ENCODE measurements around the gene CADM2. TPM values are rescaled to one million over a fixed set of nuclear protein-coding genes. Genes with fewer than 3 reads are reported as not detected.

CADM2 gene
- total RNA-seq, 1 donor from 2014 or later, result 2.9 TPM

- DNase-seq (ENCODE audit: low read depth) (no peak), FAIRE-seq (no peak)
- H3K27me3 Mint-ChIP-seq (ENCODE audit: low read depth, unreplicated experiment), result no peaks in the 10 kb centered on the region
- Histone ChIP-seq H3K4me3 (ENCODE audit: insufficient read depth, low read depth, low read length) (no peak overlapping the region), H3K27me3 (ENCODE audit: insufficient read depth, low read length) (no peaks in the 10 kb centered on the region), H3K79me2 (ENCODE audit: insufficient read depth, low read length) (no peaks in the 10 kb centered on the region), H2AFZ (ENCODE audit: low read depth, low read length) (no peak overlapping the region), H3K27ac (ENCODE audit: low read depth, low read length) (no peak overlapping the region), H3K9me3 (ENCODE audit: insufficient read depth, low read depth, low read length) (no peaks in the 10 kb centered on the region), H3K4me1 (ENCODE audit: insufficient read depth, low read length) (no peaks in the 10 kb centered on the region), H3K9ac (ENCODE audit: low read length) (no peak overlapping the region), H4K20me1 (ENCODE audit: insufficient read depth, low read length) (no peaks in the 10 kb centered on the region), H3K36me3 (ENCODE audit: insufficient read depth, low read length) (no peaks in the 10 kb centered on the region), H3K4me2 (ENCODE audit: low read length) (no peak overlapping the region)
- H3K4me3 Mint-ChIP-seq (ENCODE audit: unreplicated experiment), result no peak overlapping the region
- no peak overlapping the region for H3K27ac Mint-ChIP-seq (ENCODE audit: unreplicated experiment)
- TF ChIP-seq CTCF (IDR thresholded peaks at IDR 0.05; ENCODE audit: insufficient read depth, low read depth, low read length) (no peak), EZH2 (IDR thresholded peaks at IDR 0.05; ENCODE audit: insufficient read depth, low read length) (no peak)
- peaks cover 3% of the 10 kb centered on the region for H3K9me3 Mint-ChIP-seq (ENCODE audit: unreplicated experiment)
- H3K36me3 Mint-ChIP-seq (ENCODE audit: low read depth, unreplicated experiment), result peaks cover 1% of the 10 kb centered on the region
- H3K4me1 Mint-ChIP-seq (ENCODE audit: low read depth, unreplicated experiment), result no peaks in the 10 kb centered on the region
Observed at GRCh38 chr3:86046436-86047136, 1087.8 kb downstream of the CADM2 start.

GRCh38 chr3:86047161-86047560 lies 1088.4 kb downstream of the CADM2 start:
- Histone ChIP-seq H3K4me3 (ENCODE audit: insufficient read depth, low read depth, low read length) (no peak overlapping the region), H3K4me2 (ENCODE audit: low read length) (no peak overlapping the region), H2AFZ (ENCODE audit: low read depth, low read length) (no peak overlapping the region), H3K9me3 (ENCODE audit: insufficient read depth, low read depth, low read length) (no peaks in the 10 kb centered on the region), H3K4me1 (ENCODE audit: insufficient read depth, low read length) (no peaks in the 10 kb centered on the region), H3K79me2 (ENCODE audit: insufficient read depth, low read length) (no peaks in the 10 kb centered on the region), H3K9ac (ENCODE audit: low read length) (no peak overlapping the region), H3K36me3 (ENCODE audit: insufficient read depth, low read length) (no peaks in the 10 kb centered on the region), H3K27me3 (ENCODE audit: insufficient read depth, low read length) (no peaks in the 10 kb centered on the region), H4K20me1 (ENCODE audit: insufficient read depth, low read length) (no peaks in the 10 kb centered on the region), H3K27ac (ENCODE audit: low read depth, low read length) (no peak overlapping the region)
- DNase-seq (ENCODE audit: low read depth) (peak; percentile 1), FAIRE-seq (no peak)
- Mint-ChIP-seq H3K27ac (ENCODE audit: unreplicated experiment) (no peak overlapping the region), H3K4me1 (ENCODE audit: low read depth, unreplicated experiment) (no peaks in the 10 kb centered on the region), H3K4me3 (ENCODE audit: unreplicated experiment) (no peak overlapping the region), H3K36me3 (ENCODE audit: low read depth, unreplicated experiment) (no peaks in the 10 kb centered on the region), H3K9me3 (ENCODE audit: unreplicated experiment) (peaks cover 3% of the 10 kb centered on the region), H3K27me3 (ENCODE audit: low read depth, unreplicated experiment) (no peaks in the 10 kb centered on the region)
- TF ChIP-seq CTCF (IDR thresholded peaks at IDR 0.05; ENCODE audit: insufficient read depth, low read depth, low read length), result no peak
- TF ChIP-seq EZH2 (IDR thresholded peaks at IDR 0.05; ENCODE audit: insufficient read depth, low read length), result no peak

- Histone ChIP-seq H3K4me3 (ENCODE audit: insufficient read depth, low read depth, low read length) (no peak overlapping the region), H2AFZ (ENCODE audit: low read depth, low read length) (no peak overlapping the region)
- H3K36me3 Mint-ChIP-seq (ENCODE audit: low read depth, unreplicated experiment), result no peaks in the 10 kb centered on the region
Observed at GRCh38 chr3:86051058-86051457, 1092.3 kb downstream of the CADM2 start.

More at GRCh38 chr3:86051058-86051457, 1092.3 kb downstream of the CADM2 start:
- Histone ChIP-seq H3K4me2 (ENCODE audit: low read length) (no peak overlapping the region), H3K27ac (ENCODE audit: low read depth, low read length) (no peak overlapping the region), H3K9ac (ENCODE audit: low read length) (no peak overlapping the region), H3K79me2 (ENCODE audit: insufficient read depth, low read length) (no peaks in the 10 kb centered on the region), H3K4me1 (ENCODE audit: insufficient read depth, low read length) (no peaks in the 10 kb centered on the region), H4K20me1 (ENCODE audit: insufficient read depth, low read length) (no peaks in the 10 kb centered on the region), H3K9me3 (ENCODE audit: insufficient read depth, low read depth, low read length) (no peaks in the 10 kb centered on the region), H3K36me3 (ENCODE audit: insufficient read depth, low read length) (no peaks in the 10 kb centered on the region), H3K27me3 (ENCODE audit: insufficient read depth, low read length) (no peaks in the 10 kb centered on the region)
- no peak for FAIRE-seq
- H3K27ac Mint-ChIP-seq (ENCODE audit: unreplicated experiment), result no peak overlapping the region
- no peaks in the 10 kb centered on the region for H3K9me3 Mint-ChIP-seq (ENCODE audit: unreplicated experiment)
- no peak for TF ChIP-seq EZH2 (IDR thresholded peaks at IDR 0.05; ENCODE audit: insufficient read depth, low read length)
- TF ChIP-seq CTCF (IDR thresholded peaks at IDR 0.05; ENCODE audit: insufficient read depth, low read depth, low read length), result no peak
- no peaks in the 10 kb centered on the region for H3K27me3 Mint-ChIP-seq (ENCODE audit: low read depth, unreplicated experiment)
- DNase-seq (ENCODE audit: low read depth), result no peak
- H3K4me3 Mint-ChIP-seq (ENCODE audit: unreplicated experiment), result no peak overlapping the region
- H3K4me1 Mint-ChIP-seq (ENCODE audit: low read depth, unreplicated experiment), result no peaks in the 10 kb centered on the region
